Neuronal stem cell (in vitro differentiated cells): ENCODE measurements around the gene PTPRG.

ENCODE experiments used
- DNase-seq: peaks from one replicate; pipeline ENCODE4 v3.0.0-alpha.2; 2013; ENCODE audit warnings: low spot score
- H2AFZ ChIP-seq: one replicate; pipeline ENCODE4 v1.6.1; 2013; ENCODE audit warnings: mild to moderate bottlenecking, low read length, inconsistent platforms
- H2AK5ac ChIP-seq: 2 replicates; pipeline ENCODE4 v1.6.1; 2013; ENCODE audit warnings: low read depth, mild to moderate bottlenecking, inconsistent platforms, low read length, moderate library complexity, mixed read lengths
- H2BK120ac ChIP-seq: 2 replicates; pipeline ENCODE4 v1.6.1; 2013; ENCODE audit warnings: low read depth, mild to moderate bottlenecking, inconsistent platforms, low read length, moderate library complexity, mixed read lengths
- H2BK12ac ChIP-seq: one replicate; pipeline ENCODE4 v1.6.1; 2013; ENCODE audit warnings: low read length, inconsistent platforms
- H2BK15ac ChIP-seq: 2 replicates; pipeline ENCODE4 v1.6.1; 2013; ENCODE audit warnings: mild to moderate bottlenecking, low read length, inconsistent platforms, mixed read lengths
- H2BK5ac ChIP-seq: one replicate; pipeline ENCODE4 v1.6.1; 2013; ENCODE audit warnings: inconsistent platforms, mild to moderate bottlenecking, low read length, moderate library complexity
- H3K14ac ChIP-seq: one replicate; pipeline ENCODE4 v1.6.1; 2013; ENCODE audit warnings: low read length, inconsistent platforms
- H3K18ac ChIP-seq: 2 replicates; pipeline ENCODE4 v1.6.1; 2013; ENCODE audit warnings: low read length, inconsistent platforms
- H3K23ac ChIP-seq: 2 replicates; pipeline ENCODE4 v1.6.1; 2013; ENCODE audit warnings: low read depth, mild to moderate bottlenecking, mixed read lengths, low read length, inconsistent platforms; ENCODE audit not compliant: poor library complexity
- H3K27ac ChIP-seq: replicated peaks from 3 replicates; pipeline ENCODE4 v1.5.1; 2013; ENCODE audit warnings: low read length, inconsistent platforms
- H3K27me3 ChIP-seq, 3 experiments: 2 replicates each; pipeline ENCODE4 v1.6.1; 2013; ENCODE audit warnings: low read length in 3 of 3, mild to moderate bottlenecking in 2 of 3, inconsistent platforms in 1 of 3, low read depth in 1 of 3, mixed read lengths in 1 of 3, moderate library complexity in 1 of 3; ENCODE audit not compliant: control insufficient read depth in 3 of 3, insufficient read depth in 3 of 3
- H3K36me3 ChIP-seq, 2 donors: replicated peaks in 1 of 2; 2 replicates each; pipeline ENCODE4 v1.6.1; 2013; ENCODE audit warnings: low read length in 2 of 2; ENCODE audit not compliant: control insufficient read depth in 2 of 2, insufficient read depth in 2 of 2
- H3K4ac ChIP-seq: 2 replicates; pipeline ENCODE4 v1.6.1; 2013; ENCODE audit warnings: inconsistent platforms, mild to moderate bottlenecking, low read length, moderate library complexity
- H3K4me1 ChIP-seq, 2 donors: 1 replicate in 1 of 2; 2 replicates in 1 of 2; pipeline ENCODE4 v1.6.1; 2013; ENCODE audit warnings: low read length in 2 of 2, low read depth in 1 of 2; ENCODE audit not compliant: control insufficient read depth in 2 of 2, insufficient read depth in 1 of 2
- H3K4me2 ChIP-seq: one replicate; pipeline ENCODE4 v1.6.1; 2013; ENCODE audit warnings: mild to moderate bottlenecking, low read length, inconsistent platforms; ENCODE audit not compliant: insufficient read depth, poor library complexity, severe bottlenecking
- H3K4me3 ChIP-seq, 2 donors: 2 replicates each; pipeline ENCODE4 v1.5.1; 2013; ENCODE audit warnings: low read length in 2 of 2, mild to moderate bottlenecking in 2 of 2, inconsistent platforms in 1 of 2, moderate library complexity in 1 of 2
- H3K79me1 ChIP-seq: one replicate; pipeline ENCODE4 v1.6.1; 2013; ENCODE audit warnings: low read depth, mild to moderate bottlenecking, inconsistent platforms, low read length, moderate library complexity
- H3K9ac ChIP-seq: one replicate; pipeline ENCODE4 v1.6.1; 2013; ENCODE audit warnings: mild to moderate bottlenecking, low read depth, low read length, inconsistent platforms; ENCODE audit not compliant: poor library complexity
- H3K9me3 ChIP-seq, 2 donors: replicated peaks in 1 of 2; 2 replicates each; pipeline versions ENCODE3 to v1.6.1; 2013; ENCODE audit warnings: low read length in 2 of 2, mild to moderate bottlenecking in 2 of 2, inconsistent platforms in 1 of 2, low read depth in 1 of 2, mixed read lengths in 1 of 2, moderate library complexity in 1 of 2; ENCODE audit not compliant: control insufficient read depth in 2 of 2, insufficient read depth in 1 of 2
- H4K8ac ChIP-seq: one replicate; pipeline ENCODE4 v1.6.1; 2013; ENCODE audit warnings: low read depth, mild to moderate bottlenecking, inconsistent platforms, low read length, moderate library complexity
- H4K91ac ChIP-seq: one replicate; pipeline ENCODE4 v1.6.1; 2013; ENCODE audit warnings: low read length, low read depth, mild to moderate bottlenecking, inconsistent platforms; ENCODE audit not compliant: poor library complexity
- WGBS, 2 donors: extraction: QIAGEN DNeasy Blood & Tissue Kit; methylation state at CpG; one replicate each; pipeline ENCODE4 v1.1.7; 2013; ENCODE audit warnings: missing lambda C conversion rate in 2 of 2, mixed read lengths in 1 of 2; ENCODE audit not compliant: insufficient read length in 2 of 2, insufficient replicate concordance in 1 of 2; ENCODE audit errors: extremely low coverage in 2 of 2; 5-methylcytosine and 5-hydroxymethylcytosine counted together

PTPRG gene

DNA sequence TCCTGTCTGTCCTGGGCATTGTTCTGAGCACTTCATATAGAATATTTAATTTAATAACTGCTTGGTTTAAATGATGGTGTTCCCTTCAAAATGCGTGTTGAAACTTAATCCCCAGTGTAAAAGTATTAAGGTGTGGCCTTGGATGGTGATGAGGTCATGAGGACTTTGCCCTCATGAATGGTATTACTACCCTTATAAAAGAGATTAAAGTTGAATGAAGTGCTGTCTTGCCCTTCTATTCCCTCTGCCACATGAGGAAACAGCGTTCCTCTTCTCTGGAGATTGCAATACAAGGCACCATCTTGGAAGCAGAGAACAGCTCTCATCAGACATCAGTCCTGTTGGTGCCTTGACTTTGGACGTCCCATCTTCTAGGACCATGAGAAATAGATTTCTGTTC is 374.4 kb downstream of the PTPRG start:
- H2AFZ ChIP-seq, result no peak overlapping the region
- no peak overlapping the region for H4K91ac ChIP-seq
- no peak overlapping the region for H3K9ac ChIP-seq
- H3K4me1 ChIP-seq, result no peaks in the 10 kb centered on the region
- no peak overlapping the region for H2BK5ac ChIP-seq
- WGBS, 2 donors, result no CpG with 5 or more reads among the region's 3 CpGs
- no peak overlapping the region for H3K18ac ChIP-seq
- no peak overlapping the region for H3K14ac ChIP-seq
- no peak overlapping the region for H4K8ac ChIP-seq
- peaks cover 0 to 1% of the 10 kb centered on the region in 2 donors for H3K36me3 ChIP-seq
- DNase-seq, result no peak
- H3K4me2 ChIP-seq, result no peak overlapping the region
- no peak overlapping the region for H2BK12ac ChIP-seq
- H3K9me3 ChIP-seq, result peaks cover 4 to 5% of the 10 kb centered on the region in 2 donors
- peaks cover 2% of the 10 kb centered on the region for H3K79me1 ChIP-seq
- no peaks in the 10 kb centered on the region for H3K27me3 ChIP-seq
- no peak overlapping the region for H3K4me3 ChIP-seq
- H3K27ac ChIP-seq, result no peak overlapping the region
- H2BK15ac ChIP-seq, result no peak overlapping the region
- H2AK5ac ChIP-seq, result no peak overlapping the region
- H3K4ac ChIP-seq, result no peak overlapping the region
- no peak overlapping the region for H2BK120ac ChIP-seq
- no peak overlapping the region for H3K23ac ChIP-seq

- no peak for DNase-seq
- Histone ChIP-seq H2AFZ (no peak overlapping the region), H3K9me3 (peaks cover 4 to 5% of the 10 kb centered on the region in 2 donors), H3K4ac (no peak overlapping the region), H3K14ac (no peak overlapping the region), H3K18ac (no peak overlapping the region), H4K8ac (no peak overlapping the region), H3K9ac (no peak overlapping the region), H3K27me3 (no peaks in the 10 kb centered on the region), H3K27ac (no peak overlapping the region), H2BK5ac (no peak overlapping the region), H2BK15ac (no peak overlapping the region), H3K79me1 (peaks cover 2% of the 10 kb centered on the region), H2BK12ac (no peak overlapping the region), H3K36me3 (peaks cover 0 to 1% of the 10 kb centered on the region in 2 donors), H3K4me1 (no peaks in the 10 kb centered on the region), H3K4me2 (no peak overlapping the region), H4K91ac (no peak overlapping the region), H3K4me3 (no peak overlapping the region), H2AK5ac (no peak overlapping the region), H2BK120ac (no peak overlapping the region), H3K23ac (no peak overlapping the region)
- no CpG with 5 or more reads among the region's 6 CpGs for WGBS, 2 donors
Measured at GRCh38 chr3:61936344-61936937, 375.1 kb downstream of the PTPRG start.

- no peak overlapping the region for H2BK120ac ChIP-seq
- no peak overlapping the region for H3K14ac ChIP-seq
- H2BK15ac ChIP-seq, result no peak overlapping the region
- no peak overlapping the region for H3K4ac ChIP-seq
- H2AK5ac ChIP-seq, result no peak overlapping the region
- no peak overlapping the region for H4K91ac ChIP-seq
- no peak overlapping the region for H2BK12ac ChIP-seq
- H4K8ac ChIP-seq, result no peak overlapping the region
- H3K4me1 ChIP-seq, result no peaks in the 10 kb centered on the region
- DNase-seq, result no peak
- no peak overlapping the region for H3K27ac ChIP-seq
- no peak overlapping the region for H2AFZ ChIP-seq
- no peak overlapping the region for H3K9ac ChIP-seq
- H3K23ac ChIP-seq, result no peak overlapping the region
- H3K18ac ChIP-seq, result no peak overlapping the region
- H3K9me3 ChIP-seq, result peaks cover 4 to 6% of the 10 kb centered on the region in 2 donors
- peaks cover 0 to 1% of the 10 kb centered on the region in 2 donors for H3K36me3 ChIP-seq
- H3K27me3 ChIP-seq, result no peaks in the 10 kb centered on the region
- peaks cover 2% of the 10 kb centered on the region for H3K79me1 ChIP-seq
- no peak overlapping the region for H3K4me2 ChIP-seq
- H3K4me3 ChIP-seq, result no peak overlapping the region
- no peak overlapping the region for H2BK5ac ChIP-seq
- WGBS, 2 donors, result no CpG with 5 or more reads among the region's 3 CpGs
Measured at GRCh38 chr3:61937477-61937876, 376.1 kb downstream of the PTPRG start.

GRCh38 chr3:61938878-61939549 is 377.6 kb downstream of the PTPRG start:
- H3K79me1 ChIP-seq, result peaks cover 2% of the 10 kb centered on the region
- no CpG with 5 or more reads among the region's 9 CpGs for WGBS, 2 donors
- H3K4me2 ChIP-seq, result no peak overlapping the region
- H3K27me3 ChIP-seq, result no peaks in the 10 kb centered on the region
- H2BK12ac ChIP-seq, result no peak overlapping the region
- H3K4me1 ChIP-seq, result peaks cover 0 to 2% of the 10 kb centered on the region in 2 donors
- H3K9me3 ChIP-seq, result peaks cover 4 to 11% of the 10 kb centered on the region in 2 donors
- no peak for DNase-seq
- H3K9ac ChIP-seq, result no peak overlapping the region
- H2BK120ac ChIP-seq, result no peak overlapping the region
- no peak overlapping the region for H3K4ac ChIP-seq
- H4K8ac ChIP-seq, result no peak overlapping the region
- H3K14ac ChIP-seq, result no peak overlapping the region
- H2AFZ ChIP-seq, result no peak overlapping the region
- H3K27ac ChIP-seq, result no peak overlapping the region
- H3K36me3 ChIP-seq, result peaks cover 0 to 1% of the 10 kb centered on the region in 2 donors
- no peak overlapping the region for H2AK5ac ChIP-seq
- H3K23ac ChIP-seq, result no peak overlapping the region
- no peak overlapping the region for H3K18ac ChIP-seq
- H3K4me3 ChIP-seq, result no peak overlapping the region
- H2BK5ac ChIP-seq, result no peak overlapping the region
- H2BK15ac ChIP-seq, result no peak overlapping the region
- no peak overlapping the region for H4K91ac ChIP-seq
